NCI-H460 (cell line): ENCODE measurements around the gene LIMS2. TPM values are rescaled to one million over a fixed set of nuclear protein-coding genes. Genes with fewer than 3 reads are reported as not detected.

ENCODE experiments used
- DNase-seq: peaks from one replicate; pipeline ENCODE4 v3.0.0-alpha.2; 2016; ENCODE audit warnings: low read depth; ENCODE audit errors: extremely low read depth
- total RNA-seq: library from RNA; depleted of rRNA; stranded (reverse); fragments of >200 nt; shearing (Covaris generic); gene quantifications from 2 replicates; pipeline ENCODE4 v1.2.3, GENCODE V29; 2014

Gene LIMS2
- total RNA-seq, 1 experiment from 2014 or later, result not detected

- no peak for DNase-seq
Measured at GRCh38 chr2:127609031-127609751, 66.1 kb downstream of the LIMS2 start.

GRCh38 chr2:127608061-127609030 is 67.0 kb downstream of the LIMS2 start:
- no peak for DNase-seq

DNA sequence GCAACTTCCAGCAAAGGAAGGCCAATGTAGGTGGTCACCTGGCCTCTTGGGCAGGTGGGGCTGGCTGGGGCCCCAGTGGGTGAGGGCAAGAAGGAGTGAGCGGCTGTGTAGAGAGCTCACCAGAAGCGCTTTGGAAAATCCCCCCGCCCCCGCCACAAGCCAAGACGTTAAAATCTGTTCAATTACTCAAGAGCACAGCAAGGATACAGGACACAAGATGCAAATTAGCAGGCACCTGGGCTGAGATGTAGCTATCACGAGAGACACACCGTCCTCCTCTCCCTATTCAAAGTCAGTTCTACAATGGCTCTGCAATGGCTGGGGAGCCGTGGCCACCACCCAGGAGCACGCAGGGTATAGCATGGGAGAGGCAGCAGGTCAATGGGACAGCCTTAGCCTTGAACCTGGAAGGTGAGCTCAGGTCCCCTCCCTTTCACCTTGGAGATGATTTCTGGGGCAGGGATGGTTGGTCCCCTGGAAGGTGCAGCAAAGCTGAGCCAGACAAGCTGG is 67.9 kb downstream of the LIMS2 start:
- DNase-seq, result no peak

- no peak for DNase-seq
Measured at GRCh38 chr2:127606625-127607398, 68.5 kb downstream of the LIMS2 start.

- no peak for DNase-seq
Measured at GRCh38 chr2:127605691-127606263, 69.6 kb downstream of the LIMS2 start.

- no peak for DNase-seq
Measured at GRCh38 chr2:127604986-127605385, 70.3 kb downstream of the LIMS2 start.

GRCh38 chr2:127599211-127599610 is 76.1 kb downstream of the LIMS2 start:
- no peak for DNase-seq

DNA sequence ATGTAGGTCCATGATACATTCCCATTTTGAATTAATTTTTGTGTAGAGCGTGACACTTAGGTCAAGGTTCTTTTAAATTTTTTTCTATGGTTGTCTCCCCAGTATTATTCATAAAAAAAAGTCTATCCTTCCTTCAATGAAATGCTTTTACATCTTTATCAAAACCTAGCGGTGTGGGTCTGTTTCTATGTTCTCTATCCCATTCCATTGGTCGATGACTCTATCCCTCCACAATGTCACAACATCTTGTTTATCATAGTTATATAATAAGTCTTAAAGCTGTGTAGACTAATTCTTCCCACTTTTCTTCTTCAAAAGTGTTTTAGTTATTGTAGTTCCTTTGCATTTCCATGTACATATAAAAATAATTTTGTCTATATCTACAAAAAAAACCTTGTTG is 76.6 kb downstream of the LIMS2 start:
- no peak for DNase-seq

DNA sequence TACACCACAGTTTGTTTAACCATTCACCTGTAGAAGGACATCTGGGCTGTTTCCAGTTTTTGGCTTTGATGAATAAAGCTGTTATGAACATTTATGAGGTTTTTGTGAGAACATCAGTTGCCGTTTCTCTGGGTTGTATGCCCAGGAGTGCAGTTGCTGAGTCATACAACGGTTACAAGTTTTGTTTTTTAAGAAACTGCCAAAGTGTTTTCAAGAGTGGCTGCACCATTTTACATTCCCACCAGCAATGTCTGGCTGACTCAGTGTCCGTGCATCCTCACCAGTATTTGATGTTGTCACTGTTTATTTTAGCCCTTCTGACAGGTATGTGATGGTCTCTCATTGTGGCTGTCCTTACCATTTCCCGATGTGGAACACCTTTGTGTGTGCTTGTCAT is 77.3 kb downstream of the LIMS2 start:
- no peak for DNase-seq

GRCh38 chr2:127597046-127597983 is 78.0 kb downstream of the LIMS2 start:
- no peak for DNase-seq

- DNase-seq, result no peak
Measured at GRCh38 chr2:127596311-127597045, 78.9 kb downstream of the LIMS2 start.

DNA sequence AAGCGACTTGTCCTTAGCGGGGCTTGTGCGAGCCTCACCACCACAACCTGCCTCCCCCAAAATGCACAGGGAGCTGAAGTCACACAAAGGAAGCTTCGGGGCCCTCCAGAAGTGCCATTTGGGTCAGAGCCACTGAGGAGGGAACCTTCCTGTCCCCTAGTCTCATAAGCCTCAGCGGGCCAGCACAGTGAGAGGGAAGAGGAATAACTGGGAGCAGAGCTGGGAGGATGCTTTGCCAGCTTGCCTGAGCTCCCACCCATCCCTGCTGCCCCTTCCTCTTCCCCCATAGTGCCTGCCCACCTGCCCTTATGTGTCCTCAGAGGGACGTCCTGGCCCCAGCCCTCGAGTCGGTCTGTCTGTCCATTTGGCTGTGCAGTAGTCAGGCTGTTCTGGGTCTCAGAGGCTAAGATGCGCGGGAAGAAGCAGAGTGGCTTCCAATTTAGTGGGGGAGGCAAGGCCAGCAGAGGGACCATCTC is 81.2 kb downstream of the LIMS2 start:
- DNase-seq, result no peak

- DNase-seq, result no peak
Measured at GRCh38 chr2:127593228-127594115, 81.9 kb downstream of the LIMS2 start.

DNA sequence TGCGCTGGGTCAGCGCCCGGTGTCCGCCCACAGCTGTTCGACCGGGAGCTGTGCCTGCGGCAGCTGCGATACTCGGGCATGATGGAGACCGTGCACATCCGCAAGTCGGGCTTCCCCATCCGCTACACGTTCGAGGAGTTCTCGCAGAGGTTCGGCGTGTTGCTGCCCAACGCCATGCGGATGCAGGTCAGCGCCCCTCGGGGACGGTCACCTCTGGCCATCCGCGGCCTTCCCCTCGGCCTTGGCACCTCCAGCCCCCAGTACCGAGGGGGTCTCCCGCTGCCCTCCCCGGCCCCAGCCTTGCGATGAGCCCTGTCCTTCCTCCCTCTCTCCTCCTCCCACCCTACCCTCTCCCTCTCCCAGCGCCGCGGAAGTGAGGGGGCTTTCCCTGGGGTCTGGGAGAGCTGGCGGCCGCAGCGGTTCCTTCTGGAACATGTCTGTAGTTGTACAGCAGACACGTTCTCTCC is 82.5 kb downstream of the LIMS2 start:
- no peak for DNase-seq

DNA sequence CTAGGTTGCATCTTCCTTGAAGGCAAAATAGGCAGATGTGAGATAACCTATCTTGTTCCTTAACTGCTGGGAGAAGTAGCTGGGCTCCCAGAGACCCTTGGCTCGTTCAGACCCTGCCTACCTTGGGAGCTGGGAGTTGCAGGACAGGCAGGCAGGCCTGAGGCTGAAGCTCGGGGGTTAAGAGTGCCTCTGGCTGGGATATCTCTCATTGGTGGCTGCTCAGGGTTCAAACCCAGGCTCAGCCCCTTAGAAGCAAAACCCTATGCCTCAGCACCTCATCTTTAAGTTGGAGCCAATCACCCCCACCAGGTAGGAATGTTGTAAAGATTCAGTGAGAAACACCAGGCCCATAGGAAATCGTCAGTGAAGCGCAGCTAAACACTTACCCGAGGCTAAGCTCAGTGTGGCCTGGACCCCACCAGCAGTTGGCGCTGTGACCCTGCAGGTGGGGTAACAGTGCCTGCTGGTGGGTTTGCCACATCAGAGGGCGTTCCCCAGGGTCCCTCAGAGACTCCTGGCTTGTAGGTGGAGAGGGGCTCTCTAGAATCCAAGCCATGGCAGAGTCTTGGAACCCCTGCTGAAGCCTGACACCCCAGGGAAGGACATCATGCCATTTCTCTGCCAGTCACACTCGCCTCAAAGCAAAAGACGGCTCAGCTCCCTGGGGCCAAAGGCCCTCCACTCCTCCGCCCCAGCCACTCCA is 84.0 kb downstream of the LIMS2 start:
- peak; percentile 45 for DNase-seq

DNA sequence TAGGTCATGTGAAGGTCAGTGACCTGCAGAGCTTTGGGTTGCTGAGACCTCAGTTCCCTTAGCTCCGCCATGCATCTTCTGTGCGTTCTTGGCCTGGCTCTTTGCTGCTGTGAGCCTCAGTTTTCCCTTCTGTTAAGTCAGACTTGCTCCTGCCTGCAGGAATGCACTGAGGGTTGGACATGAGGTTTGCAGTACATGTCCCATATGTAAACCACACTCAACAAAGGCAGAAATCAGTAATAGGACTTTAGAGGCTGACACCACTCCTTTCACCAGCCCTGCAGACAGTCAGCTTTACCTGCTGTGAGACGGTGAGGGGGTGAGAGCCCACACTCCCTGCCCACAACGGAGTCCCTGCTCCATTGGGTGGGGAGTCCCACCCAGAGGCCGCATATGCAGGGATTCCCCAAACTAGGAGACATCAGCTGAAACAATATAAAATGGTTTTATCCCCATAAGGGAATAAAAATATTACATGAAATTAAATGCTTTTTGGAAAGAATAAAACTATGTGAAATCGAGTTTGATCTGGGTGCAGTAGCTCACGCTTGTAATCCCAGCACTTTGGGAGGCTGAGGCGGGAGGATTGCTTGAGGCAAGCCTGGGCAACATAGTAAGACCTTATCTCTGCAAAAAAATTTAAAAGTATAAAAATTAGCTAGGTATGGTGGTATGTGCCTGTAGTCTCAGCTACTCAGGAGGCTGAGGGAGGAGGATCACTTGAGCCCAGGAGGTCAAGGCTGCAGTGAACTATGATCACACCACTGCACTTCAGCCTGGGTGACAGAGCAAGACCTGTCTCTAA is 84.7 kb downstream of the LIMS2 start:
- no peak for DNase-seq
